Lower leg skin (tissue), 3 donors: ENCODE results near the gene ARHGAP8.

ENCODE experiments used
- CTCF ChIP-seq, 3 donors: fragments of 450-650 bp; IDR thresholded peaks; one replicate each; pipeline ENCODE4 v1.5.1; 2016; ENCODE audit warnings: antibody characterized with exemption in 3 of 3, mild to moderate bottlenecking in 3 of 3, moderate library complexity in 2 of 3
- POLR2A ChIP-seq, 2 donors: fragments of 450-650 bp; IDR thresholded peaks; one replicate each; pipeline ENCODE4 v1.6.1; 2016 to 2017; ENCODE audit warnings: antibody characterized with exemption in 2 of 2, mild to moderate bottlenecking in 1 of 2, moderate library complexity in 1 of 2

DNA sequence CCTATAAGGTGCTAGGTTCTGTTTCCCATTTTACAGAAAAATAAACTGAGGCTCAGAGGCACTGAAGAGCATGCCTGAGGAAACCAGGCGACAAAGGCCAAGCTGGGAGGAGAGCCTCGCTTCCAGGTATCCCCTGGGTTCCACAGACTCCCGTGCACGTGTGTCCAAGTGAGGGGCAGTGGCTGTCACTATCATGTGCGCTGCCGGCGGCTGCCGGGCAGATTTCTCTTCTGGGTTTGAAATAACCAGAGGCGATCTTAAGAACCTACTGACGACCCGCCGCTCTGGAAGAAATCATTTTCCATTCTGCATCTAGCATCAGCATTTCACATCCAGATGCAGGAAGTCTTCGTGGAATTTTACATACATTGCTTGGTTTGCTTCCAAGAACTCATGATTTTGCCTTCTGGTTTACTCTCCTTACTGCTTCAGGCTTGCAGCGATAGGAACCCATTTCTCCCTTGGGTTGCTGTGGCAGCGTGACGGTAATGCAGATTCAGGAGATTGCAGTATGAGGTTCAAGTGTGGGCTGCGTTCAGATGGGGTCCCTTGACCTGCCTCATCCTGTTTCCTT is 28.6 kb downstream of the ARHGAP8 start:
- TF ChIP-seq CTCF (IDR thresholded peaks at IDR 0.05), result no peak
- no peak for TF ChIP-seq POLR2A (IDR thresholded peaks at IDR 0.05)
